HL-60 (cell line): Measurements from ENCODE around the gene PICALM.

Source experiments
- DNase-seq, 2 experiments: peaks; one replicate each; pipeline ENCODE4 v3.0.0-alpha.2; 2010 to 2020; ENCODE audit warnings: low read depth in 1 of 2, low spot score in 1 of 2
- H3K27ac ChIP-seq: fragments of 250-450 bp; sonication (Bioruptor Pico); replicated peaks from 2 replicates; pipeline ENCODE4 v1.5.1; 2020; ENCODE audit warnings: mild to moderate bottlenecking, moderate library complexity
- H3K27me3 ChIP-seq: fragments of 250-450 bp; sonication (Bioruptor Pico); 2 replicates; pipeline ENCODE4 v1.5.1; 2021; ENCODE audit warnings: mild to moderate bottlenecking, moderate library complexity; ENCODE audit not compliant: insufficient read depth, poor library complexity, severe bottlenecking
- H3K4me3 ChIP-seq: replicated peaks from 2 replicates; pipeline ENCODE4 v1.5.1; 2011; ENCODE audit warnings: mild to moderate bottlenecking, control low read depth, low read length; ENCODE audit not compliant: insufficient read depth
- CTCF ChIP-seq: IDR thresholded peaks from one replicate; pipeline ENCODE4 v1.5.1; 2011; ENCODE audit warnings: low read length, control low read depth, inconsistent platforms; ENCODE audit not compliant: insufficient read depth
- GABPA ChIP-seq: IDR thresholded peaks from 2 replicates; pipeline ENCODE4 v1.6.1; 2012; ENCODE audit warnings: low read depth
- POLR2AphosphoS5 ChIP-seq: IDR thresholded peaks from 2 replicates; pipeline ENCODE4 v1.6.1; 2012; ENCODE audit warnings: low read depth
- REST ChIP-seq: IDR thresholded peaks from 2 replicates; pipeline ENCODE4 v1.6.1; 2012; ENCODE audit warnings: low read depth; ENCODE audit not compliant: insufficient replicate concordance
- SPI1 ChIP-seq: IDR thresholded peaks from 2 replicates; pipeline ENCODE4 v1.6.1; 2012; ENCODE audit warnings: low read depth, mild to moderate bottlenecking, borderline replicate concordance

PICALM gene

GRCh38 chr11:86101941-86102407 is 33.1 kb upstream of the PICALM start:
- DNase-seq: peak in 1 of 2 experiments; percentile 7
- no peak overlapping the region for H3K4me3 ChIP-seq
- H3K27me3 ChIP-seq: no peaks in the 10 kb centered on the region
- no peak overlapping the region for H3K27ac ChIP-seq
- no peak for TF ChIP-seq GABPA
- TF ChIP-seq CTCF: no peak
- TF ChIP-seq SPI1: no peak
- TF ChIP-seq REST: no peak
- TF ChIP-seq POLR2AphosphoS5: no peak

GRCh38 chr11:86101493-86101892 is 32.6 kb upstream of the PICALM start:
- TF ChIP-seq SPI1 (no peak), REST (no peak), GABPA (no peak), CTCF (no peak)
- H3K27ac ChIP-seq: no peak overlapping the region
- no peaks in the 10 kb centered on the region for H3K27me3 ChIP-seq
- H3K4me3 ChIP-seq: no peak overlapping the region
- no peak for DNase-seq

GRCh38 chr11:86099874-86100273 is 31.0 kb upstream of the PICALM start:
- TF ChIP-seq CTCF: no peak
- no peak for TF ChIP-seq POLR2AphosphoS5
- no peak for TF ChIP-seq GABPA
- TF ChIP-seq SPI1: no peak
- no peak for TF ChIP-seq REST
- no peaks in the 10 kb centered on the region for H3K27me3 ChIP-seq
- no peak overlapping the region for H3K4me3 ChIP-seq
- H3K27ac ChIP-seq: no peak overlapping the region
- peak in 1 of 2 experiments; percentile 6 for DNase-seq
